NCI-H128 (cell line): ENCODE data around the gene NTPCR.
"Not testable (repeated sequence)": the region's sequence is repeated elsewhere in the genome, so short reads cannot be mapped to it uniquely, and the experiment has no call there.

ENCODE experiments used
- DNase-seq: peaks from one replicate; lab custom pipeline; 2025; ENCODE audit not compliant: unreplicated experiment; lab: John Stamatoyannopoulos, UW

The NTPCR gene

DNA sequence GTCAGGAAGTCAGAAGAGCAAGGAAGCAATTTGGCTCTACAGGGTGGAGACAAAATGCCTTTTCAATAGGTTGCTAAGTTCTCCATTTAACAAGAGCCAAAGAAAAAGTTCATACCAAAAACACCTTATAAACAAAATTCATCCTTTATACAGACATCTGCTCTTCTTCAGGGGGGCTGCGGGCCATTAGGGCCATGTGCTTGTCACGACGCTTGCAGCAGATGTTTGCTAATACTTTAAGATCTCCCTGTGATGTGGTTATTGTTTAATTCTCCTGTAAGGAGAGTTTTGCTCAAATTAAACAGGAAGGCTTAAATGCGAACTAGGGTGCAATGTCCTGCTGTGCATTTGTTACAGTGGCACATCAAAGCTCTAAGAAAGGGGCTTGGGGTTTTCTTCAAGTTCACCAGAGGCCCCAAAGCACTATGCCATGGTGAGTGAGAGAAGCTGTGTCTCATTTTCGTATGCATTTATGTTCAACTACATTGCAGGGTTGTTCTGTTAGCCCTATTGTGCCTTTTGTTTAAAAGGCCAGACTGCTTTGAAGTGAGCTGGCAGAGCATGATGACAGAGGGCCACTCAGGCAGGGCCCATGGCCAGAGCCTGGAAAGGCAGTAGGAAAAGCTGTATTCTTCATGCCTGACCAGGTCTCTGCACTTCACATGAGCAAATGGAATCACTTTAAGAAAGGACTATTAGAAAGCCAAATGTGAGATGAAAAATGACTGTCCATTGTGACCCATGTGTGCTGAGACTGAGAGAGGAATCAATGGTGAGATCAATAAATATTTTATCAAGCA is 24.8 kb upstream of the NTPCR start:
- DNase-seq, result no peak

DNA sequence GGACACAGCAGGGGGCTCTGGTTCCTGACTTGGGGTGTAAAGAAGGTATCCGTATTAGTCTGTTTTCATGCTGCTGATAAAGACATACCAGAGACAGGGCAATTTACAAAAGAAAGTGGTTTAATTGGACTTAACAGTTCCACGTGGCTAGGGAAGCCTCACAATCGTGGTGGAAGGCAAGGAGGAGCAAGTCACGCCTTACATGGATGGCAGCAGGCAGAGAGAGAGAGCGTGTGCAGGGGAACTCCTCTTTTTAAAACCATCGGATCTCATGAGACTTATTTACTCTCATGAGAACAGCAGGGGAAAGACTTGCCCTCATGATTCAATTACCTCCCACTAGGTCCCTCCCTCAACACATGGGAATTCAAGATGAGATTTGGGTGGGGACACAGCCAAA is 23.2 kb upstream of the NTPCR start:
- DNase-seq, result not testable (repeated sequence)

DNA sequence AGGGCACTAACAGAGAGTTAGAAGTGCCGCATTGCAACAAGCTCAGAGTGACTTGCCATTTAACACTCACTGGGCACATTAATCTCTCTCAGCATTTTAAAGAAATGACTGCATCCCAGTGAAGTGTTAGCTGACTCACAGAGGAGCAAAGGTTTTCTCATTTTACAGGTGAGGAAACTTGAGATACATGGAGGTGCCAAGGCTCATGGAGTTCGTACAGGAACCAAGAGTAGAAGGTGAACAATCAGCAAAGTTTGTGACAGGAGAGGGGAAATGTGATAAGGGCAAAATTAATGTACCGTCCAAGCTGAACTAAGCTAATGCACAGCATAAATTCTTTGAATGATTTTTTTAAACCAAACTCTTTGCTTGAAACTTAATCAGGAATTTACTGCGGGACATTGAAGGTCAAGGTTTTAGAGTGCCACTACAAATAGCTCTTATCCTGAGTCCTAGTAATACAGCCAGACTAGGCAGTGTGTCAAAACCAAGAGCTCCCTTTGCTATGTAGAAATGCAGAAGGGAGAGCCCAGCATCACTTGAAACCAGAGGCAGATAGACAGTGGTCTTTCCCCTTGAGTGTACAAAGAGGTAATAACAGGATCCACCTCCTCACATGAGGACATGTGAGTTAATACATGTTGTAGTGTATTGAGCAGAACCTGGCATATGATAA is 22.4 kb upstream of the NTPCR start:
- DNase-seq, result no peak

DNA sequence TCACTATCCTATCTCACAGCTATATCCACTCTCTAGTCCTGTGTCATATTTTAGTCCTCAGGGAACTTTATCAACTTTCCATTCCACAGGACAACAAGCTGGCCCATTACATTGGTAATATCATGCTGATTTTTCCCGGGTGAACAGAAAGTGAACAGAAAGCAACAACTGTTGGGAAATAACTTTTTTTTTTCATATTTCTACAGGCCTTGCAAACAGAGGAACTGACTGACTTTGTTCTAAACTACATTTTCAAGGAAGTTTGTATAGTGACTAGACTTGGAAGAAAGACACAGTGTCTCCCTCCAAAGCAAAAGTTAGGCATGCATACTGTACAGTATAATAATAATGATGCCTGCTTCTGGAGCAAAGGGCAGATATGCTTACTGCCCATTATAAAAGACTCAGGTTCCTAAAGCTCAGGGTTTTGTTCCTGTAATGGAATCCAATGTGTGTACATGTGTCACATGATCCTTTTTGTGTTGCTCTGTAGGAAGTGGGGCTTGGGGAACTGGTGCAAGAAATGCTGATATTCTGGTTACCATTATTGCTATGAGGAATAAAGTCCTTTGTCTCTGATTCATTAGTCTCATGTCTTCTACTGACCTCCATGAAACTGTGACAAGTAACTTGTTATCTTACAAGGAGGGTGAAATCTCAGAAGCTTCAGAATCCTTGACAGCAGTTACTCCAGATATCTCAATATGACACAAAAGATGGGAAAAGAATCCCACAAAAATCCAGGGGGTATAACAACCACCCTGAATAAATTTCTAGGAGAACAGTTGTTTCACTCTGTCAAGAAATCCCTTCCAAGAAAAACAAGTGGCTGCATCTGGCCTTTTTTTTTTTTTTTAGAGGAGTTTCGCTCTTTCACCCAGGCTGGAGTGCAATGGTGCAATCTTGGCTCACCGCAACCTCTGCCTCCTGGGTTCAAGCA is 17.7 kb upstream of the NTPCR start:
- no peak for DNase-seq

GRCh38 chr1:232936941-232937340 is 13.5 kb upstream of the NTPCR start:
- DNase-seq, result no peak

DNA sequence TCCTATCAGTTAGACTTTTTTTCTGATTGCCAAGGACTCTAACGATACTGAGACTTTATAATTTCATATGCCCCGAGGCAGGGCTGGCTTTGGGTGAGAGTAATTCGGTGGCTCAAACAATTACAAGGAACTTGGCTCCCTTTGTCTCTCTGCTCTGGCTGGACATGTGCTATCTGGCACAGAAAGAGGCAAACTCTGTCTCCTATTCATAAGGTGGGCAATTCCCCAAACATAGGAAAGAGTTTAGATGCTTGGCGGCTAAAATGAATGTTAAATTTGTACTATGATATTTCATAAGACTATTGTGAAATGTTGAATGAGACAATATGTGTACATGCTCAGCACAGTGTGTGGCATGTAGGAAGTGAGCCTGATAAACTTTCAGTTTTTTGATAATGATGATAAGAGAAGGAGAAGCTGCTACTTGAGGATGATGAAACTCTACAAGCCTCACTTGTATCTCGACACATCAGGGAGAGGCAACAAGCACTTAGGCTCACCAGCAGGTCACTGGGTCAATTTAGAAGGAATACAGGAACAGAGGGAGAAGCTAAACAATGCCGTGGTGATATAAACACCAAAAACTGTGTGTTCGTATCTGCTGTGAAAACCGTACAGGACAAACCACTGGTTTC is 12.6 kb upstream of the NTPCR start:
- DNase-seq, result no peak

- no peak for DNase-seq
Measured at GRCh38 chr1:232938926-232939325, 11.5 kb upstream of the NTPCR start.

GRCh38 chr1:232939748-232940147 is 10.7 kb upstream of the NTPCR start:
- DNase-seq, result no peak

GRCh38 chr1:232940262-232940661 is 10.1 kb upstream of the NTPCR start:
- no peak for DNase-seq

DNA sequence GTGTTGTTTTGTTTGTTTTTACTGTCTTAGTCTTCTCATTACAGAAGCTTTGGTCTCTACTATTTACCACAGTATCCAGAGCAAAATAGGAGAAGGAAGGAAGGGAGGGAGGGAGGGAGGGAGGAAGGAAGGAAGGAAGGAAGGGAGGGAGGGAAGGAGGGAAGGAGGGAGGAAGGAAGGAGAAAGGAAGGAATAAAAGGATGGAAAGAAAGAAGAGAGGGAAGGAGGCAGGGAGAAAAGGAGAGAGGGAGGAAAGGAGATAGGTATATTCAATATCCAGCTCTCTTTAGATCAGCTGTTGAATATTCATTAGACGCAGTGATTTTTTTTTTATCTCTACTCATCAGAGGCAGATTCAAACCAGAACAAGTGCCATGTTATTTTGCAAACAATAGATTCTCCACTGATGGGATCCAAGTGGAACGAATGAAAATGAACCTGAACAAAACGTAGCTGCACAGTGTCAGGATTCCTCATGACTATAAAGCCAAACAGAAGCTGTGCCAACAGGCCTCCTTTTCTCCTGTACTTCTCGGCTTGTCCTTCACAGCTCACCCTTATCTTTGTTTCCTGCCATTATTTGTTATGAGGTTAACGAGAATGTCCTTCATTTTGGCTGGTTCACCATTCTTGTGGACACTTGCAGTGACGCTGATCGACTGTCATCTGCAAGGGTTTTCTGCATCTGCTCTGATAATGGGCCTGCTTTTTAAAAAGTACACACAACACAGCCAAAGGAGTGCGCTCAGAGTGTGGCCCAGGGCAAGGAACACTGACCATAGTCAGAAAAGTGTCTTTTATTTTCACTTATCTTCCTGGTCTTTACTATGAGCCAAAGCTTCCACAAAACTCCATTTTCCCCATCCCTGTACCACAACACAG is 7.8 kb upstream of the NTPCR start:
- no peak for DNase-seq

- DNase-seq, result no peak
Measured at GRCh38 chr1:232943679-232944252, 6.6 kb upstream of the NTPCR start.

DNA sequence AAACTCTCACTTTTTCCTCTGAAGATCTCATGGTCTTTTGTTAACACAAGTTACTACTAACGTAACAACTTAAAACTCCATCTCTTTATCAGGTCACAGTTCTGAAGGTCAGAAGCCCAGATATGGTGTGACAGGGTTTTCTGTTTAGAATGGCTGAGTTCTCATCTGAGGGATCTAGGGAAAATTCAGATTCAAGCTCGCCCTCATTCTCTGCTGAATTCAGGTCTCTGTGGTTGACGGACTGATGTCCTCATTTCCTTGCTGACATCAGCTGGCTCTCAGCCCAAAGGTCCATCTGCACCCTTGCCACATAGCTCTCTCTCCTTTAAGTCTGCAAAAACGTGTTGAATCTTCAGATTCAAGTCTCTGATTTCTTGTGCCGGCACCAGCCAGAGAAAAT is 6.1 kb upstream of the NTPCR start:
- no peak for DNase-seq

DNA sequence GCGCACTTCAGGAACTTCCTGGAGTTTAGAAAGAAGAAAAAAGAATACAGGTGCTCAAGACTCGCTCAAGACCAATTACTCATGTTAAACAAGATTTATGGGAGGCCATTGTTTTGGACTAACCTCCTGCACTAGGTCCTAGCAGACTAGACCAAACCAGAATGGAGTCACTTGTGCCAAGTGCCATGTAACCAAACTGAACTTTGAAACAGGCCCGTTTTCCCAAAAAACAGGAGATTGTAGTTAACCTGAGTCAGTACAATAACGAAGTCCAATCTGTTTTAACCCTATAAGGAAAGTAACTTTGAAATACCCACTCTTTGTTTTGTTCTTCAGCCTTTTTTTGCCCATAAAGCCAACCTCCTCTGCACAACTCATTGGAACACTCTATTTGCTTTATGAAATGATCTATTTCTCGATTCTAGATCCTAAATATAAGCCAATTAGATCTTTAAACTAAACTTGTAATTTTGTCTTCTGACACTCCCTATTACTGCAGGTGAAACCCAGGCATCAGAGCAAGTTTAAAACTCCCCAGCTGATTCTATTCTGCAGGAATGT is 695 bp upstream of the NTPCR start:
- DNase-seq, result no peak

- DNase-seq, result no peak
Measured at GRCh38 chr1:232951180-232951579, 769 bp downstream of the NTPCR start.

DNA sequence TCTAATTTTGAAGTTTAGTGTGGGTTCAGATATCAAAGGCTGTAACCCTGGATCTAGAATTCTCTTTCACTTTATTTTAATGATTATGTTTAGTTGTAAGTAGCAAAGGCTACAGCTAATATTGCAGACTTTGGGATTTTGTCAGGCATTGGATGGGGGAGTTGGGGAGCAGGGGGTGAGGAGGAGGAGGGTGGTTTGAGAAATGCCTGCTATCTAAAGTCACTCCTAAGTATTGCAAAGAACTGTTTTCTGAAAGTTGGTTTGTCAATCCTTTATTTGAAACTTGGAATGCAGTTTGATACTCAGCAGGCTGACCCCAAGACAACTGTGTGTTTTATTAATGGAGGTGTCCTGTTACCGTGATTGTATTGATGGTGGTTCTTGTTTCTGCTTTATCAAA is 1.2 kb downstream of the NTPCR start:
- no peak for DNase-seq

DNA sequence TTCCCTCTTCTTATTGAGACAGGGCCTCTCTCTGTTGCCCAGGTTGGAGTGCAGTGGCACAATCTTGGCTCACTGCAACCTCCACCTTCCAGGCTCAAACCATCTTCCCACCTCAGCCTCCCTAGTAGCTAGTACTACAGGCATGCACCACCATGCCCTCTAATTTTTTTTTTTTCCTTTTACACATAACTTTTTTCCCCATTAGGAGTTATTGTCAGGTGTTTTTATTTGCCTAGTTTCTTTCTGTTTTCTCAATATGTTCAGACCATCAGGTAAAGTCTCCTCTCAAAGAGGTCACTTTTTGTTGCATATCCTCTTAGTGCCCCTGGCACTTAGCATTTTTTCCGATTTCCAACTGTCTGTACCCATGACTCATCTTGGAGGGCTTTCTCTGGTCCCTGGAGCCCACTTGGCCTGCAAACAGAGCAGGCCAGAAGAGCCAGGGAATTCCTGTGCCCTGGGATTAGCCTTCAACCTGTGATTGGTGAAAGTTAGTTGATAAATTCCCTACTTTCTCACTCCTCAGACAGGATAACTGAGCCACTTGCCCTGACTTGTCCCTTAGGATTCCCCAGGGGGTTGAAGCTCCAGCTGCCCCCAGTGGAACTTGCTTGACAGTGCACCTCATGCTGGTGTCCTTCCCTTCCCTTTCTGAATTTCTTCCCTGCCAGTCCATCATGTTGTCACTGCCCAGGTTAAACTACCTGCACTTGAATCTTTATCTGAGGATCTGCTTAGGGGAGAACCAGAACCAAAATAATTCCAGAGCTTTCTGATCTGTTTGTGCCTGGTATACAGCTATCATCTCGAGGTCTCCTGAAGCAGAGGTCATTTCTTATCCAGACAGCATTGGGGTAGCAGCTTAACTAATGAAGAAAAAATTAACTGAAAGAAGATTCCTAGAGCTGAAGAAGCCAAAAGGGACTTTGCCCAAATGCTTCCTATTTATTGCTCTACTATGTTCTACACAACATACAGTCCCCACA is 2.4 kb downstream of the NTPCR start:
- no peak for DNase-seq

DNA sequence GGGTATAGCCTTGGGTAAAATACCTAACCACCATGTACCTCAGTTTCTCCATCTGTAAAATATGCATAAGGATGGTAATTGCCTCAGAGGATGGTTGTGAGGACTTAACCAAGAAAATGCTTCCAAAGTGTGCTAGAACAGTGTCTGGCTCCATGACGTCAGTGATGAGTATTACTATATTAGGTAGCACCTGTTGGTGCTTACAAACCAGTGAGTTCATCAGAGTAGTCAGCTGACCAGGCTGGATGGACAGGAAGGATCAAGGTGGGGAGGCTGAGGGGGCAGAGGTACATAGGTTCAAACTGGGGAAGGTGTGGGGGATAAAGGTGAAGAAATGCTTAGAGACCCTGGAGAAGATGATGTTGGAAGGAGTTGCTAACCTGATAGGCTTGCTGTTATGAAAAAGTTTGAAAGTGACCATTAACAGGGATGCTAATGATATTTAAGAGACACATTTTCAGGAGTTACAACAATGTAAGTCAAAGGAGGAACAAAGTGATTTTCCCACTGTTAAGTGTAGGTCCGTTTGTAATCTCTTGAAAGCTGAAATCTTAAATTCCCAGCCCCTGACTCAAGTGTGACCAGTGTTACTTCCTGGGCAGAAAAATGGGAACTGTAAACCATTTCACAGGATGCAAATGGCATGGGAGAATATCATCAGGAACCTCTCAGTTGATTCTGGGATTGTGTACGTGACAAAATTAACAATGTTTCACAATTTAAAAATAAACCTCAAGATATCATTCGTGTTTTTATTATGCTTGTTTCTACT is 4.4 kb downstream of the NTPCR start:
- DNase-seq, result no peak

- DNase-seq, result no peak
Measured at GRCh38 chr1:232956081-232956480, 5.7 kb downstream of the NTPCR start.
